ENCODE measurements around the gene CCDC116. TPM values are rescaled to one million over a fixed set of nuclear protein-coding genes. Genes with fewer than 3 reads are reported as not detected.

Gene CCDC116
- total RNA-seq: under 1 TPM in 1 of 3 donors, not detected in 2; 0.43 TPM
- 0.20 TPM for total RNA-seq (2013)

- no peak within 1 kb of the TSS for H3K27ac Mint-ChIP-seq
- peaks cover 8% of the 10 kb centered on the region for H3K36me3 ChIP-seq (ENCODE audit: control insufficient read depth, insufficient read depth, low read length)
- H3K4me1 Mint-ChIP-seq: peaks cover 15 to 16% of the 10 kb centered on the region in 2 donors
- ATAC-seq: peak in 2 of 3 donors; percentile 24 to 47
- 73% methylated on average over 27 of the region's 27 CpGs for WGBS (ENCODE audit: insufficient coverage)
- peaks cover 30% of the 10 kb centered on the region for H3K4me1 ChIP-seq (ENCODE audit: control insufficient read depth, insufficient read depth, low read length)
- no peaks in the 10 kb centered on the region for H3K36me3 Mint-ChIP-seq
- no peak within 1 kb of the TSS for H3K4me3 ChIP-seq (ENCODE audit: low read length)
- no peaks in the 10 kb centered on the region for H3K9me3 ChIP-seq (ENCODE audit: control insufficient read depth, insufficient read depth, low read length)
- H3K27me3 ChIP-seq (ENCODE audit: control insufficient read depth, insufficient read depth, low read length): no peaks in the 10 kb centered on the region
- no peaks in the 10 kb centered on the region for H3K9me3 Mint-ChIP-seq
- no peak for TF ChIP-seq CTCF (IDR thresholded peaks at IDR 0.05)
- H3K4me3 Mint-ChIP-seq: no peak within 1 kb of the TSS
- intact Hi-C loops (cut with micrococcal nuclease): no loop called here
- peak; percentile 40 to 81 for DNase-seq
- no peaks in the 10 kb centered on the region for H3K27me3 Mint-ChIP-seq (ENCODE audit: low read depth in 2 of 2)
- no peak within 1 kb of the TSS for H3K27ac ChIP-seq (ENCODE audit: low read length)
These were observed at the start of gene CCDC116 for GRCh38 chr22:21632237-21632895. Gene CCDC116 (plus strand): TSS chr22:21632760. CDS start chr22:21633182, 422 bp downstream.

DNA sequence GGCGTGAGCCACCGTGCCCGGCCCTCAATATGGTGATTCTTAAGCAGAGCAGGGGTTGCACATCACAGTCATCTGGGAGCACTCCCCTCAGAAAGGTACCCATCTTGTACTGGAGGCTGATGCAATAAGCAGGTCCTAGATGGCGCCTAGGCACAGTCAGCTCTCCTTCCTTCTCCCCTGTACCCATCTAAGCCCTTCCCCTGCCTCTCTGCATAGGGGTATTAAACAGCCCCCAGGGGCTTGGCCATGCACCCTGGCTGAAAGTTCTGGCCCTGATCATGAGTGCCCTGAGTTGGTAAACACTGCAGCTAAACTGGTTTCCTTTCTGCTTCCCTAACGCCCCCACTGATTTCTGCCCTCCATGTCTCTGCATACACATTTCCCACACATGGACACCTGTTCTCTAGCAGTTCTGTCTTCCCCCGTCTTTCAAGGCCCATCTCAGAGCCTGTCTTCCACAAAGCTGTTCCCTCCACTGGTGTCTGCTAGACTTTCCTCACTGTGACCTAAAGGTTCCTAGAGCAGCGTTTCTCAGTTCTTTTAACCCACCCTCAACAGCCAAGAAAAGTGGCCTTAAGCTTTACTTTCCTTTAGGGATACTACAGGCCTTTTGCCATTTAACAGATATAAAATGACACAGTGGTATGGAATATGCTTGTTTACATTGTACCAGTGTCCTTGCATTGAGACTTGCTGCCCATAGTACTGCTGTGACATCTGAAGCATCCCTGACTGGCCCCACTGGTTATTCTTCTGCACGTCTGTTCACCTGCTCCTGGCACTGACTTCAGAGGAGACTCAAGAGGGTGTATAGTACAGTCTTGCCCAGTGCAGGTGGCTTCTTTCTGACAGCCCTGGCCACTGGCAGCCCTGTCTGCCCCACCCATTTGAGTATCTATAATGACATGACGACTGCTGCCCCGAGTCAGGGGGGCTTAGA is 49.5 kb upstream of the CCDC116 start:
- intact Hi-C loops (cut with micrococcal nuclease): no loop called here
- H3K27ac ChIP-seq (ENCODE audit: low read length): no peak overlapping the region
- no peaks in the 10 kb centered on the region for H3K36me3 Mint-ChIP-seq
- peaks cover 45 to 53% of the 10 kb centered on the region in 2 donors for H3K4me1 Mint-ChIP-seq
- H3K27me3 Mint-ChIP-seq (ENCODE audit: low read depth in 2 of 2): no peaks in the 10 kb centered on the region
- no peaks in the 10 kb centered on the region for H3K9me3 Mint-ChIP-seq
- H3K27me3 ChIP-seq (ENCODE audit: control insufficient read depth, insufficient read depth, low read length): no peaks in the 10 kb centered on the region
- peaks cover 51% of the 10 kb centered on the region for H3K4me1 ChIP-seq (ENCODE audit: control insufficient read depth, insufficient read depth, low read length)
- peak overlapping the region; percentile 4 to 10 for H3K27ac Mint-ChIP-seq
- no peak overlapping the region for H3K4me3 ChIP-seq (ENCODE audit: low read length)
- peaks cover 8% of the 10 kb centered on the region for H3K36me3 ChIP-seq (ENCODE audit: control insufficient read depth, insufficient read depth, low read length)
- 74% methylated on average over 8 of the region's 10 CpGs for WGBS (ENCODE audit: insufficient coverage)
- TF ChIP-seq CTCF (IDR thresholded peaks at IDR 0.05): no peak
- no peaks in the 10 kb centered on the region for H3K9me3 ChIP-seq (ENCODE audit: control insufficient read depth, insufficient read depth, low read length)
- no peak for DNase-seq
- no peak for ATAC-seq
- H3K4me3 Mint-ChIP-seq: no peak overlapping the region

DNA sequence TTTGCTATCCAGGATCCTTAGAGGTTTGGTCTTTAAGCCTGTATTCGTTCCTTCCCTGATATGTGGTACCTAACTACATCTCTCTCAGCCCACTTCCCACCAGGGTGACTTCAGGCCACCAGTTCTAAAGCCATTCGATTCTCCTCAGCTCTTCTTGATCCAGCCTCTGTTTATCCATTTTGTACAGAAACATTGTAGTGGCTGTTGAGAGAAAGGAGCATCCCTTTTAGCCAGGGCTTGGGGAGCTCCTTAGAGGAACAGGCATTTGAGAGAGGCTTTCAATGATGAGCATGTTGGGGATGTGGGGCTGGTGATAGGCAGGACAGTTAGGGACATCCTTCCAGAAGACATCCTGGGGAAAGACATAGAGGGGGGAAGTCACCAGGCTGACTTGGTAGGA is 47.2 kb upstream of the CCDC116 start:
- H3K36me3 Mint-ChIP-seq: no peaks in the 10 kb centered on the region
- Histone ChIP-seq H3K9me3 (ENCODE audit: control insufficient read depth, insufficient read depth, low read length) (no peaks in the 10 kb centered on the region), H3K4me3 (ENCODE audit: low read length) (no peak overlapping the region), H3K36me3 (ENCODE audit: control insufficient read depth, insufficient read depth, low read length) (peaks cover 8% of the 10 kb centered on the region), H3K27me3 (ENCODE audit: control insufficient read depth, insufficient read depth, low read length) (no peaks in the 10 kb centered on the region), H3K27ac (ENCODE audit: low read length) (no peak overlapping the region), H3K4me1 (ENCODE audit: control insufficient read depth, insufficient read depth, low read length) (peaks cover 49% of the 10 kb centered on the region)
- no peaks in the 10 kb centered on the region for H3K27me3 Mint-ChIP-seq (ENCODE audit: low read depth in 2 of 2)
- H3K9me3 Mint-ChIP-seq: no peaks in the 10 kb centered on the region
- WGBS (ENCODE audit: insufficient coverage): 90% methylated on average over 2 of the region's 2 CpGs
- TF ChIP-seq CTCF (IDR thresholded peaks at IDR 0.05): no peak
- H3K27ac Mint-ChIP-seq: peak overlapping the region; percentile 3 to 55
- DNase-seq (no peak), ATAC-seq (no peak)
- H3K4me1 Mint-ChIP-seq: peaks cover 42 to 44% of the 10 kb centered on the region in 2 donors
- intact Hi-C loops (cut with micrococcal nuclease): no loop called here
- no peak overlapping the region for H3K4me3 Mint-ChIP-seq
